ENCODE results near the gene NTPCR.

Gene NTPCR

GRCh38 chr1:233010146-233010545 is 59.7 kb downstream of the NTPCR start:
- DNase-seq (ENCODE audit: low read depth) = no peak

GRCh38 chr1:233012021-233012420 is 61.6 kb downstream of the NTPCR start:
- DNase-seq (ENCODE audit: low read depth) = no peak

GRCh38 chr1:233015965-233016364 is 65.6 kb downstream of the NTPCR start:
- DNase-seq (ENCODE audit: low read depth) = no peak

DNA sequence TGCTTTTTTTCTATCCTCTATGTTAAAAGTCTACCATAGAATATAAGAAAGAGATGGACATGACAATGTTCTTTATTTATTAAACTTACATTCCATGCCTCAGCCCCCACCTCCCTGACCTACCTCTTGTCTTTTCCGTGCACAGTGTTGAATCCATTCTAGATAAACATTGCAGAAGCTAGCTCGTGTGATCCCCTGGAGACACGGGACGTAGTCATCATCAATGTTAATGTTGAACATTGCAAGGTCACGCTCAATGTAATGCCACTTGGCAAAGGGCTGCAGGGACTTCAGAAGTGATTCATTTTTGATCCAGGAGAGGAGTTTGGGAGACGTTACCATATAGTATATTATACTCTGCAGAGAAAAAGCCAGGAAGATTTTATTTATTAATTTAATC is 66.4 kb downstream of the NTPCR start:
- DNase-seq (ENCODE audit: low read depth) = no peak

GRCh38 chr1:233019083-233019482 is 68.7 kb downstream of the NTPCR start:
- DNase-seq (ENCODE audit: low read depth) = no peak

GRCh38 chr1:233019778-233020325 is 69.4 kb downstream of the NTPCR start:
- no peak for DNase-seq (ENCODE audit: low read depth)

GRCh38 chr1:233020426-233020825 is 70.0 kb downstream of the NTPCR start:
- no peak for DNase-seq (ENCODE audit: low read depth)

DNA sequence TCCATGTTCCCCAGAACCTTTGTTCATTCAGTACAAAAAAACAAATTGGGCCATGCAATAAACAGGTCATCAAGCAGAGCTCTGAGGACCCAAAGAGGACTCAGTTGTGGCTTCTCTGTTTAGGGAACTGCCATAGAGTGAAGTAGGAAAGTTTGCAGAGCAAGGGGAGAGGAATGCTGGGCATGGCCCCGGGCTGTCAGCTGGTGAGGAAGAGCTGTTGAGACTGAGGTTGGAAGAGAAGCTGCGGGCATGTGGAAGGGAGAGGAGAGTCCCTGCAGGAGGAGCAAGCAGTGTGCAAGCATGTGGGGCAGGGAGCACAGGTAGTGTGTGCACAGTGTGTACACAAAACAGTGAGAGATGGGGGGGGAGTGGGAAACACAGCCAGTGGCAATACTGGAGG is 71.8 kb downstream of the NTPCR start:
- DNase-seq (ENCODE audit: low read depth) = no peak

- no peak for DNase-seq (ENCODE audit: low read depth)
Measured at GRCh38 chr1:233024199-233024598, 73.8 kb downstream of the NTPCR start.

DNA sequence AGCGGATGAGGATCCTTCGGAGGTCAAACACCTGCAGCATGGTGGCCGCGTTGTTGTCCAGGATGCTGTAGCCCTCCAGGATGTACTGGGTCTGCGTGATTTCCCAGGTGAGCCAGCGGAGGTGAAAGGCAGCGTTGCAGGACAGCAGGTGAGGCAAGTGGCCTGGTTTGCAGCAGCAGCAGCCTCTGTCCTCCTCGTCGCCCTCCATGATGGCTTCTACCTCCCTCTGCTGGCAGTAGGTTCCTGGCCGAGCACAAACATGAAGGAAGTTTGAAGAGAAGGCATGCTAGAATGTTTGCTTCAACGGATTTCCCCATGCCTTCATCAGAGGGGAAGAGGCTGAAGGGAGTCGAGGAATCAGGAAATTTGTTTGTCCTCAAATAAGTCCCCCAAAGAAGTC is 74.7 kb downstream of the NTPCR start:
- no peak for DNase-seq (ENCODE audit: low read depth)

DNA sequence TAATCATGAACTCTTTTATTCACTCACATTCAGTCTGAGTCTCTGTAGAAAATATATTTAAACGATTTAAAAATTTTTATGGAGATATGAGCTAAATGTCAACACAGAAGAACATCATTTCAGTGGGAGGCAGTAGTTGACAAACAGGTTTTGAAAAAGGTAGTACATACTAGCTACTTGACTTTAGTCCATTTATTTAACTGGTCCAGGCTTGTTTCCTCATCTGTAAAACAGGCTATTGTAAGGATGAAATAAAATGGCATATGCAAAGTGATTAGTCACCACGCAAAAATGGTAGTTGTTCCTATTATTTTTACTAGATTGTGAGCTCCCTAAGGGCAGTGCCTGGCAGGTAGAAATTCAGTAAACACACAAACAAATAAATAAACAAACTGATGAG is 75.2 kb downstream of the NTPCR start:
- no peak for DNase-seq (ENCODE audit: low read depth)

GRCh38 chr1:233027046-233027445 is 76.6 kb downstream of the NTPCR start:
- no peak for DNase-seq (ENCODE audit: low read depth)

GRCh38 chr1:233031521-233031920 is 81.1 kb downstream of the NTPCR start:
- no peak for DNase-seq (ENCODE audit: low read depth)

GRCh38 chr1:233032916-233033315 is 82.5 kb downstream of the NTPCR start:
- no peak for DNase-seq (ENCODE audit: low read depth)

DNA sequence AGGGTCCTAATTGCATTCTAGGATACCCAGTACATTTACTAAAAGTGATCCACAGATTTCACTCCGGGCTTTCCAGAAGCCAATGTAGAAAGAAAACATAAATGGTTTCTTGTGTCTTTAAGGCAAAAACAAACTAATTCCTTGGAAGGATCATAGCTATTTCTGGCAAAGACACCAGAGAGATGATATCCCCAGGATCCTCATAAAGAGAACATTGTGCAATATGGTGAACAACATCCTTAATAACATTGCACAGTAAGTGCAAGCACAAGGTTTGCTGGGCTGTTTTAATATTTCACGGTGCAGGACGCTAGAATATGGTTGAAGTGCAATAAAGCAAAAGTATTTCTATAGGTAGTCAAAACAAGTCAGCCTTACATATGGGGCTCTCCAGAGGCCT is 83.0 kb downstream of the NTPCR start:
- no peak for DNase-seq (ENCODE audit: low read depth)
